B cell (primary cell): Measurements from ENCODE around the gene PLK1. TPM values are rescaled to one million over a fixed set of nuclear protein-coding genes. Genes with fewer than 3 reads are reported as not detected.

Experiments
- ATAC-seq: fragments of 200-7000 bp; cut with Tn5 transposase; one replicate; pipeline ENCODE4 v1.10.0; 2021; ENCODE audit warnings: low read depth, mild to moderate bottlenecking, moderate number of reproducible peaks, moderate library complexity
- CTCF ChIA-PET: fragments of 350-600 bp; sonication (Branson Sonifier 250); formaldehyde crosslinking; loops from one replicate; lab custom pipeline; 2021; ENCODE audit warnings: antibody characterized with exemption, inconsistent platforms; lab: Charles Lee
- POLR2A ChIA-PET: fragments of 350-600 bp; sonication (Branson Sonifier 250); formaldehyde crosslinking; loops from one replicate; lab custom pipeline; 2021; ENCODE audit warnings: antibody characterized with exemption; lab: Charles Lee
- DNase-seq: peaks from one replicate; pipeline ENCODE4 v3.0.0; 2013
- H2AFZ ChIP-seq: 2 replicates; pipeline ENCODE4 v1.6.1; 2012; ENCODE audit warnings: mild to moderate bottlenecking, low read depth, low read length; ENCODE audit not compliant: insufficient read depth, poor library complexity, severe bottlenecking
- H3K27ac ChIP-seq, 2 donors: 1 replicate in 1 of 2; 2 replicates in 1 of 2; pipeline ENCODE4 v1.5.1; 2012 to 2013; ENCODE audit warnings: low read length in 2 of 2, mild to moderate bottlenecking in 2 of 2, moderate library complexity in 1 of 2
- H3K27me3 ChIP-seq, 4 experiments: fragments of 200-600 bp in 1 of 4; sonication (generic) in 1 of 4; replicated peaks in 1 of 4; 1 replicate in 2 of 4; 2 replicates in 2 of 4; pipeline versions ENCODE4 v1.6.1 to v1.7.0; 2013 to 2016; ENCODE audit warnings: low read length in 3 of 4, mild to moderate bottlenecking in 2 of 4, mixed read lengths in 1 of 4, moderate library complexity in 1 of 4; ENCODE audit not compliant: insufficient read depth in 4 of 4, control insufficient read depth in 3 of 4; ENCODE audit errors: control extremely low read depth in 1 of 4
- H3K36me3 ChIP-seq, 2 experiments: replicated peaks in 1 of 2; 1 replicate in 1 of 2; 2 replicates in 1 of 2; pipeline versions ENCODE4 v1.6.1 to v1.7.1; 2013; ENCODE audit warnings: low read length in 1 of 2; ENCODE audit not compliant: insufficient read depth in 2 of 2, control insufficient read depth in 1 of 2; ENCODE audit errors: control extremely low read depth in 1 of 2, extremely low read depth in 1 of 2
- H3K4me1 ChIP-seq, 2 donors: fragments of 200-600 bp in 1 of 2; sonication (generic) in 1 of 2; 1 replicate in 1 of 2; 2 replicates in 1 of 2; pipeline versions ENCODE4 v1.5.1 to v1.6.1; 2013 to 2017; ENCODE audit warnings: low read length in 2 of 2; ENCODE audit not compliant: control insufficient read depth in 2 of 2, insufficient read depth in 2 of 2
- H3K4me2 ChIP-seq: replicated peaks from 2 replicates; pipeline ENCODE3; 2012; ENCODE audit warnings: mild to moderate bottlenecking, low read depth, low read length; ENCODE audit not compliant: poor library complexity, severe bottlenecking
- H3K4me3 ChIP-seq, 5 experiments: fragments of 200-600 bp in 1 of 5; sonication (generic) in 1 of 5; 1 replicate in 3 of 5; 2 replicates in 2 of 5; pipeline versions ENCODE4 v1.5.1 to v1.7.0; 2011 to 2016; ENCODE audit warnings: low read length in 4 of 5, mild to moderate bottlenecking in 4 of 5, low read depth in 2 of 5, control low read depth in 1 of 5, moderate library complexity in 1 of 5; ENCODE audit not compliant: insufficient read depth in 1 of 5; ENCODE audit errors: control extremely low read depth in 1 of 5, extremely low read depth in 1 of 5
- H3K79me2 ChIP-seq: fragments of 200-600 bp; sonication (generic); one replicate; pipeline ENCODE4 v1.6.0; 2016; ENCODE audit warnings: low read length; ENCODE audit not compliant: control insufficient read depth, insufficient read depth
- H3K9ac ChIP-seq: fragments of 200-600 bp; sonication (generic); 2 replicates; pipeline ENCODE4 v1.6.1; 2017; ENCODE audit warnings: mild to moderate bottlenecking, low read length, moderate library complexity
- H3K9me3 ChIP-seq, 3 donors: one replicate each; pipeline versions ENCODE4 v1.6.1 to v1.7.1; 2013; ENCODE audit warnings: low read length in 2 of 3; ENCODE audit not compliant: control insufficient read depth in 2 of 3, insufficient read depth in 1 of 3; ENCODE audit errors: control extremely low read depth in 1 of 3
- H4K20me1 ChIP-seq: 2 replicates; pipeline ENCODE4 v1.6.0; 2012; ENCODE audit warnings: mild to moderate bottlenecking, low read length; ENCODE audit not compliant: insufficient read depth, control insufficient read depth, poor library complexity, severe bottlenecking
- H3K27ac Mint-ChIP-seq: one replicate; pipeline ENCODE4 v1.8.0; 2021; ENCODE audit warnings: mixed read lengths
- H3K27me3 Mint-ChIP-seq: one replicate; pipeline ENCODE4 v1.8.0; 2021; ENCODE audit warnings: mixed read lengths
- H3K4me1 Mint-ChIP-seq: one replicate; pipeline ENCODE4 v1.8.0; 2021; ENCODE audit warnings: mixed read lengths
- H3K4me3 Mint-ChIP-seq: one replicate; pipeline ENCODE4 v1.8.0; 2021; ENCODE audit warnings: mixed read lengths
- H3K9me3 Mint-ChIP-seq: one replicate; pipeline ENCODE4 v1.8.0; 2022; ENCODE audit warnings: mixed read lengths; ENCODE audit not compliant: insufficient read depth
- CTCF ChIP-seq: fragments of 200-600 bp; IDR thresholded peaks from one replicate; pipeline ENCODE4 v1.8.0; 2022; ENCODE audit warnings: antibody characterized with exemption, mild to moderate bottlenecking
- EZH2 ChIP-seq: IDR thresholded peaks from 2 replicates; pipeline ENCODE4 v1.6.1; 2012; ENCODE audit warnings: borderline replicate concordance, low read depth, mild to moderate bottlenecking, moderate library complexity, low read length; ENCODE audit not compliant: insufficient read depth, poor library complexity, severe bottlenecking
- WGBS: methylation state at CpG from one replicate; pipeline ENCODE4 v1.1.5; 2013; ENCODE audit warnings: missing lambda C conversion rate; ENCODE audit not compliant: insufficient coverage; 5-methylcytosine and 5-hydroxymethylcytosine counted together
- intact Hi-C: fragments of 100-400 bp; cut with micrococcal nuclease; formaldehyde crosslinking; loops from one replicate; pipeline ENCODE4 v1.10.0; 2022
- polyA plus RNA-seq: library from polyadenylated mRNA; depleted of rRNA; stranded (reverse); fragments of >200 nt; gene quantifications from 2 replicates; pipeline ENCODE4 v1.2.3, GENCODE V29; 2012
- total RNA-seq, 2 donors: library from RNA; stranded (reverse); fragments of 120-200 nt in 1 of 2; gene quantifications; 1 replicate in 1 of 2; 2 replicates in 1 of 2; pipeline versions ENCODE4 v1.2.3 to v1.2.4, GENCODE V29; 2013 to 2022

The PLK1 gene
- total and polyA plus RNA-seq, 2 donors (not counting 1 experiment from before 2014, with no cell fraction given) = 2.7 to 3.5 TPM

- Histone ChIP-seq H2AFZ (no peak overlapping the region), H3K4me1 (peaks cover 15 to 21% of the 10 kb centered on the region in 2 donors), H3K4me2 (peak overlapping the region; percentile 7), H3K9me3 (no peaks in the 10 kb centered on the region), H3K27ac (no peak overlapping the region), H3K36me3 (peaks cover 0 to 49% of the 10 kb centered on the region in 2 experiments), H3K4me3 (no peak overlapping the region), H3K9ac (no peak overlapping the region), H4K20me1 (peaks cover 22% of the 10 kb centered on the region), H3K27me3 (no peaks in the 10 kb centered on the region), H3K79me2 (no peaks in the 10 kb centered on the region)
- Mint-ChIP-seq H3K27ac (no peak overlapping the region), H3K4me1 (peaks cover 26% of the 10 kb centered on the region), H3K4me3 (no peak overlapping the region), H3K27me3 (no peaks in the 10 kb centered on the region), H3K9me3 (no peaks in the 10 kb centered on the region)
- intact Hi-C loops = no loop called here
- ATAC-seq (peak; percentile 91), DNase-seq (peak; percentile 41)
- TF ChIP-seq EZH2 (no peak), CTCF (no peak)
- ChIA-PET CTCF (interaction anchor here (1.1 kb wide), 1 partner anchor 9 kb away, joined by 3 read pairs; the partner anchor contains the start of gene PLK1), POLR2A (no interaction called here)
- 80% methylated on average over 1 of the region's 4 CpGs for WGBS
These were observed 8.4 kb upstream of the PLK1 start for GRCh38 chr16:23670137-23670776.

- intact Hi-C loops = no loop called here
- CTCF ChIA-PET = no interaction called here
- no peak overlapping the region for H3K9ac ChIP-seq
These were observed 4.6 kb upstream of the PLK1 start for GRCh38 chr16:23673971-23674614.

More at GRCh38 chr16:23673971-23674614, 4.6 kb upstream of the PLK1 start:
- H3K27me3 Mint-ChIP-seq = no peaks in the 10 kb centered on the region
- no peak overlapping the region for H3K4me3 ChIP-seq
- TF ChIP-seq EZH2 (no peak), CTCF (no peak)
- peaks cover 8% of the 10 kb centered on the region for H3K79me2 ChIP-seq
- POLR2A ChIA-PET = no interaction called here
- H4K20me1 ChIP-seq = peaks cover 18% of the 10 kb centered on the region
- H3K4me2 ChIP-seq = no peak overlapping the region
- H3K9me3 ChIP-seq = no peaks in the 10 kb centered on the region
- DNase-seq (no peak), ATAC-seq (no peak)
- peaks cover 0 to 5% (median 2%) of the 10 kb centered on the region in 4 experiments for H3K27me3 ChIP-seq
- no peak overlapping the region for H3K4me3 Mint-ChIP-seq
- peaks cover 28% of the 10 kb centered on the region for H3K4me1 Mint-ChIP-seq
- peaks cover 20 to 28% of the 10 kb centered on the region in 2 donors for H3K4me1 ChIP-seq
- H3K9me3 Mint-ChIP-seq = no peaks in the 10 kb centered on the region
- 91% methylated on average over 8 of the region's 8 CpGs for WGBS
- H3K36me3 ChIP-seq = peaks cover 0 to 12% of the 10 kb centered on the region in 2 experiments
- no peak overlapping the region for H3K27ac Mint-ChIP-seq
- no peak overlapping the region for H3K27ac ChIP-seq
- H2AFZ ChIP-seq = no peak overlapping the region
